Eye (tissue), 1 donor: Measurements from ENCODE around the gene PADI4.

Source experiments
- DNase-seq: peaks from one replicate; pipeline ENCODE4 v3.0.0-alpha.2; 2015

PADI4 gene

GRCh38 chr1:17350928-17351446 is 43.0 kb downstream of the PADI4 start:
- no peak for DNase-seq

GRCh38 chr1:17351598-17352324 is 43.8 kb downstream of the PADI4 start:
- DNase-seq, result no peak

GRCh38 chr1:17352419-17352909 is 44.5 kb downstream of the PADI4 start:
- DNase-seq, result no peak

GRCh38 chr1:17355898-17356297 is 47.9 kb downstream of the PADI4 start:
- no peak for DNase-seq

- no peak for DNase-seq
Measured at GRCh38 chr1:17356387-17357026, 48.5 kb downstream of the PADI4 start.

- no peak for DNase-seq
Measured at GRCh38 chr1:17358557-17358956, 50.6 kb downstream of the PADI4 start.

- DNase-seq, result peak; percentile 29
Measured at GRCh38 chr1:17359031-17359430, 51.0 kb downstream of the PADI4 start.

- no peak for DNase-seq
Measured at GRCh38 chr1:17359808-17360207, 51.8 kb downstream of the PADI4 start.

- no peak for DNase-seq
Measured at GRCh38 chr1:17360272-17360956, 52.4 kb downstream of the PADI4 start.

- no peak for DNase-seq
Measured at GRCh38 chr1:17361687-17362086, 53.7 kb downstream of the PADI4 start.

GRCh38 chr1:17363351-17363750 is 55.4 kb downstream of the PADI4 start:
- DNase-seq, result no peak

- DNase-seq, result no peak
Measured at GRCh38 chr1:17363771-17364170, 55.8 kb downstream of the PADI4 start.

- no peak for DNase-seq
Measured at GRCh38 chr1:17365293-17365692, 57.3 kb downstream of the PADI4 start.

GRCh38 chr1:17369466-17369865 is 61.5 kb downstream of the PADI4 start:
- DNase-seq, result no peak

GRCh38 chr1:17370618-17371017 is 62.6 kb downstream of the PADI4 start:
- DNase-seq, result no peak

GRCh38 chr1:17371896-17372295 is 63.9 kb downstream of the PADI4 start, which contains the start of gene PADI6:
Gene PADI6, plus strand, starts transcription at chr1:17372196. Its CDS starts 50 bp downstream, at chr1:17372246.
- DNase-seq, result no peak

GRCh38 chr1:17372955-17373354 is 65.0 kb downstream of the PADI4 start:
- DNase-seq, result no peak

GRCh38 chr1:17375651-17376050 is 67.7 kb downstream of the PADI4 start:
- no peak for DNase-seq

GRCh38 chr1:17377325-17377953 is 69.4 kb downstream of the PADI4 start:
- DNase-seq, result peak; percentile 12

GRCh38 chr1:17381161-17381560 is 73.2 kb downstream of the PADI4 start:
- DNase-seq, result no peak

- DNase-seq, result no peak
Measured at GRCh38 chr1:17392199-17392740, 84.3 kb downstream of the PADI4 start.

GRCh38 chr1:17393230-17393629 is 85.2 kb downstream of the PADI4 start:
- no peak for DNase-seq
